DMS53 (cell line): ENCODE results near the gene CACNA2D3.
"Not testable (repeated sequence)": the region's sequence is repeated elsewhere in the genome, so short reads cannot be mapped to it uniquely, and the experiment has no call there.

Source experiments
- DNase-seq: peaks from one replicate; lab custom pipeline; 2025; lab: John Stamatoyannopoulos, UW

The CACNA2D3 gene

GRCh38 chr3:54964081-54964480, 841.7 kb downstream of the CACNA2D3 start:
- no peak for DNase-seq

GRCh38 chr3:54965746-54966145, 843.4 kb downstream of the CACNA2D3 start:
- DNase-seq = no peak

- peak; percentile 6 for DNase-seq
Measured at GRCh38 chr3:54966979-54967378, 844.6 kb downstream of the CACNA2D3 start.

GRCh38 chr3:54967731-54968161, 845.4 kb downstream of the CACNA2D3 start:
- DNase-seq = no peak

- DNase-seq = no peak
Measured at GRCh38 chr3:54968546-54969172, 846.3 kb downstream of the CACNA2D3 start.

DNA sequence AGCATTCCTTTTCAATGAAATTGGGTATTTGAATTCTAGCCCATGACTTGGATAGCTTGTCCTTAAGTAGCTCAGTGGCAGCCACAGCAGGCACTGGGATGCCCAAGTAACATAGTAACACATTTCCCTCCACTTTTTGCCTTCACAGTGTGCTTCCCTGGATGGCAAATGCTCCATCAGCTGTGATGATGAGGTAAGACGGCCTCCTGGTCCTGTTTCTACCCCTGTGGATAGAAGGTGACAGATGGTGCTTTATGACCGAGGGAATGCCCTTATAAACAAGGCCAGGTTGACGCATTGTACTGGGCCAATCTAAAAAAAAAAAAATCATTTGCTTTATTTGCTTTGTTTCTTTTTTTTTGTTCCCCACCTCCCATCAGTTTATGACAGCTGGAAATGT, 847.3 kb downstream of the CACNA2D3 start:
- DNase-seq = peak; percentile 0

DNA sequence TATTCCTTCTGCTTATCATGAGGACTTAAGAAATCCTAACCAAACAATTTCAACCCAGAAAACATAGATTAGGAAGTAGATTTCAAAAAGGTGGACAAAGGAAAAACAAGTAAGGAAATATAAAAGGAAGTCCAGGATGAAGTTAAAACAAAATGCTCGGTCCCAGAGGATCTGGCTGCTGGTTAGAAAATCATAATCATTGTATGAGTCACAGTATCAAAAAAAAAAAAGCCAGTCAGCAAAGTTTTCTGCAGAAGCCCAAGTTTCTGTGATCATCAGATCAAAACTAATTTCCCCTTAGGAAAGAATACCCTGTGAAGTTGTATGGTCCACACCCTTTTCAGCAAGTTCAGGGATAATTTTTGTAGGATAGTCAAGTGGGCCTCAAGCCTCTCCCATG, 848.5 kb downstream of the CACNA2D3 start:
- DNase-seq = no peak

DNA sequence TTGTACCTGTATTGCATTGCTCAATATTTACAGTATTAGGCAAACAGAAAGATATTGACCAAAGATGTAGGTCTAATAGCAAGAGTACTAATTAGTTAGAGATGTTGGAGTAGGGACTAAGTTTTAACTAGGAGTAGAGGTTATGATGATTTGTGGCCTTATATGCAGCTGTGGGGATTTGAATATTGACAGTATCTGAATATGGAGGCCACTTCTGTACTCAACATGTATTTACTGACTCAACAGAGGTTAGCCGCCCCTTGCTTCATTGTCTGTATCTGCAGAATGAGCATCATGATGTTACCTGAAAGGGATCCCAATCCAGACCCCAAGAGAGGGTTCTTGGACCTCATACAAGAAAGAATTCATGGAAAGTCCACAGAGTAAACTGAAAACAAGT, 855.1 kb downstream of the CACNA2D3 start:
- DNase-seq = no peak

GRCh38 chr3:54977946-54978345, 855.6 kb downstream of the CACNA2D3 start:
- not testable (repeated sequence) for DNase-seq

GRCh38 chr3:54982807-54983206, 860.5 kb downstream of the CACNA2D3 start:
- DNase-seq = no peak

- DNase-seq = no peak
Measured at GRCh38 chr3:54983266-54984099, 861.1 kb downstream of the CACNA2D3 start.

DNA sequence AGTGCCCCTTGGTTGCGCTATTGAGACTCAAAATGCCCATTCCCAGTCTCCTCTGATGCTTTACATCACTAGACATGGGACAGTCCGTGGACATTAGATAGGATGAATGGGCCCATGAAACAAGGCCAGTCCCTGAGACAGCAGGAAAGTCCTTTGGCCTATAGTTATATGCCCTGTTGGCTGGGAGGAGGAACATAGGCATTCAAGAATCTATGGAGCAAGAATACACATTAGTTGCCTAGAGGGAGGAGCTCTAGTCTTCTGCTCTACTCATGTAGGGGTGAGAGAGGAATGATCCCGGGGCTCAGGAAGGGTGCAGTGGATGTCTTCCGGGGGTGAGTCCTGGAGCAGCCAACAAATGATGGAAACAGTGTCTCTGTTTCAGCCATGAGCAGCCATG, 863.5 kb downstream of the CACNA2D3 start:
- DNase-seq = no peak

GRCh38 chr3:54986294-54986693, 863.9 kb downstream of the CACNA2D3 start:
- DNase-seq = no peak

- no peak for DNase-seq
Measured at GRCh38 chr3:54987719-54988118, 865.4 kb downstream of the CACNA2D3 start.

GRCh38 chr3:54988302-54988837, 866.0 kb downstream of the CACNA2D3 start:
- DNase-seq = no peak

DNA sequence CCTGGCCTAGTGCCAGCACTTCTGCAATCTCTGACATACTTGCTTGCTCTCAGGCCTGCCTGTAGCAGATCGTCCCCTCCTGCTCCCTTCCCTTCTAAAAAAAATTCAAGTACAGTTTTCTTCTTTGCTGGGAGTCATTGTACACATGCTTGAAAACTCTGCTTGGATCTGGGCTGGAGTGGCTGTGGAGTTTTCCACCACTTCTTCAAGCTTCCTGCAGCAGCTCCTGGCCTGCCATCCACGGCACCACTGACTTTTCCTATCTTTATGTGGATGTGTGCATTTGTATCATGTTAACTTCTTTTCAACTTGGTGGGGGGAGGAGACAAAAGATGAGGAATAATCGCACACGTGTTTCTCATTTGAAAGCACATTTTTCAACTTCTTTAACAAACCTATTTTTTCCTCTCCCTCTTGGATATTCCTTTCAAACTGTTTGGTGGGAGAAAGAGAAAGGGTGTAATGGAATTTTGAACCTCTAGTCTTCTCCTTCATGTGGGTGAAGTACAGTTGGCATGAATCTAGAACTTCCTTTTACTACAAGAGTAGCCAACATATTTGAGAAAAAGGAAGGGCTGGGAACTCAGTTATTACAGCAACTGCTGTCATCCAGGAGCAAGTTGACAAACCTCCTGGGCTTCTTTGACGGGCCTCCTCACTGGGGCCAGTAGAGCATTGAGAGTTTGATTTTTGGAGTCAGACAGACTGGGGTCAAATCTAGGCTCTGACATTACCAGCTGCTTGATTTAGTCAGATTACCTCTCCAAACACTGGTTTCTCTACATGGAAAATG, 866.7 kb downstream of the CACNA2D3 start:
- DNase-seq = no peak

GRCh38 chr3:54994111-54994513, 871.8 kb downstream of the CACNA2D3 start:
- no peak for DNase-seq

GRCh38 chr3:54999159-54999558, 876.8 kb downstream of the CACNA2D3 start:
- DNase-seq = peak; percentile 8

- peak; percentile 63 for DNase-seq
Measured at GRCh38 chr3:54999811-55000210, 877.5 kb downstream of the CACNA2D3 start.

GRCh38 chr3:55000546-55000945, 878.2 kb downstream of the CACNA2D3 start:
- DNase-seq = peak; percentile 86

DNA sequence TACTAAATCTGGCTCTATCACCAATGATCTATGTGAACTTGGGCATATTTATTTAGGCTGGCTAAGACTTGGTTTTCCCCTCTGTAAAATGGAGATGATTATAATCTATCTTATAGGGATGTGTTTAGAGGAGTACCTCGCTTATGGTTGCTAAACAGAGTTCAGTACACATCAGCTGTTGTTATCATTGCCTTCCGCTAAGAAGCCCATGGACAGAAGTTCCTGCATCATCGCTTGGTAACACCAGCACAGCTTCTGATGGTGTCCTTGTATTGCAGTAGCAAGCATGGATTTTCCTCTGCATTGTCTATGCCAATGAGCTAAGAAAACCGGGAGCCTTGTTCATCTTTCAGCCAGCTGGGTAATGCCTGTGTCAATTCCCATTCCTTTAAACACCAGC, 878.6 kb downstream of the CACNA2D3 start:
- peak; percentile 11 for DNase-seq

- DNase-seq = no peak
Measured at GRCh38 chr3:55002416-55002930, 880.1 kb downstream of the CACNA2D3 start.
